Stimulated activated CD4-positive, alpha-beta T cell treated with anti-CD3 and anti-CD28 coated beads, Interleukin-1b, Interleukin-23, amount 100 ng/mL, for 24 hours (primary cell): Measurements from ENCODE around the gene OR2T2.
"Not testable (repeated sequence)": the region's sequence is repeated elsewhere in the genome, so short reads cannot be mapped to it uniquely, and the experiment has no call there.

Experiments used
- DNase-seq, 4 experiments: peaks; one replicate each; pipeline ENCODE4 v3.0.0-alpha.2; 2020; ENCODE audit warnings: low read depth in 4 of 4, low spot score in 1 of 4

OR2T2 gene

GRCh38 chr1:248449821-248450465 lies 4.5 kb downstream of the OR2T2 start:
- DNase-seq: not testable (repeated sequence)

GRCh38 chr1:248450466-248451145 lies 5.2 kb downstream of the OR2T2 start:
- not testable (repeated sequence) for DNase-seq

GRCh38 chr1:248453619-248454018 lies 8.2 kb downstream of the OR2T2 start:
- DNase-seq: not testable (repeated sequence)

- not testable (repeated sequence) for DNase-seq
Observed at GRCh38 chr1:248455045-248455444, 9.6 kb downstream of the OR2T2 start.

GRCh38 chr1:248456635-248457034 lies 11.2 kb downstream of the OR2T2 start:
- not testable (repeated sequence) for DNase-seq

- not testable (repeated sequence) for DNase-seq
Observed at GRCh38 chr1:248459117-248459516, 13.7 kb downstream of the OR2T2 start.

GRCh38 chr1:248471154-248471553 lies 25.7 kb downstream of the OR2T2 start:
- DNase-seq: no peak

- not testable (repeated sequence) for DNase-seq
Observed at GRCh38 chr1:248472111-248472510, 26.7 kb downstream of the OR2T2 start.

- not testable (repeated sequence) for DNase-seq
Observed at GRCh38 chr1:248473051-248473450, 27.6 kb downstream of the OR2T2 start, which contains the start of gene OR2T3. Gene OR2T3, plus strand, starts transcription at chr1:248473351. Its CDS starts 0 bp downstream, at chr1:248473351.

GRCh38 chr1:248475660-248476059 lies 30.2 kb downstream of the OR2T2 start:
- DNase-seq: not testable (repeated sequence)

- not testable (repeated sequence) for DNase-seq
Observed at GRCh38 chr1:248481686-248482579, 36.5 kb downstream of the OR2T2 start.

- not testable (repeated sequence) for DNase-seq
Observed at GRCh38 chr1:248488289-248488688, 42.9 kb downstream of the OR2T2 start, which contains the start of gene OR2T5. Gene OR2T5, plus strand, starts transcription at chr1:248488589. Its CDS starts 0 bp downstream, at chr1:248488589.

- DNase-seq: not testable (repeated sequence)
Observed at GRCh38 chr1:248496661-248497060, 51.2 kb downstream of the OR2T2 start.

GRCh38 chr1:248500305-248501035 lies 55.0 kb downstream of the OR2T2 start:
- DNase-seq: not testable (repeated sequence)
